ENCODE data around the gene EOLA1. TPM values are rescaled to one million over a fixed set of nuclear protein-coding genes. Genes with fewer than 3 reads are reported as not detected.
A peak's percentile ranks its signal among the peaks of the same experiment; 100 is the strongest.

Gene EOLA1
- total RNA-seq: 10 to 100 TPM; 20.6 to 35.8 (median 26.1) TPM
- polyA plus RNA-seq: 10 to 100 TPM; 21.0 to 37.7 TPM
- long read RNA-seq, donor 1, transcript CXorf40A-204 (5 exons, 1,403 nt): major isoform, 7 of 17 reads
- long read RNA-seq, donor 1, partial matches to known transcripts: 2 of 17 reads
- long read RNA-seq, donor 1, other reads (novel, unspliced or antisense): 4 of 17 reads
- long read RNA-seq, donor 2, partial matches to known transcripts: 1 of 21 reads
- long read RNA-seq, donor 2, other reads (novel, unspliced or antisense): 9 of 21 reads
- long read RNA-seq, donor 3, transcript CXorf40A-204 (5 exons, 1,403 nt): major isoform, 12 of 31 reads
- long read RNA-seq, donor 3, transcript CXorf40A-211 (5 exons, 1,204 nt): minor isoform, 8 of 31 reads
- long read RNA-seq, donor 3, partial matches to known transcripts: 0 of 31 reads
- long read RNA-seq, donor 3, other reads (novel, unspliced or antisense): 6 of 31 reads

GRCh38 chrX:149540621-149541520 is at the start of gene EOLA1:
TSS of gene EOLA1 (plus strand) at chrX:149541012. CDS start at chrX:149545631, 4,619 bp downstream.
- Histone ChIP-seq H3K36me3 (peaks cover 0 to 6% (median 0%) of the 10 kb centered on the region in 9 donors), H3K27me3 (no peaks in the 10 kb centered on the region), H3K4me1 (peaks cover 0 to 11% (median 4%) of the 10 kb centered on the region in 9 donors), H3K9me3 (no peaks in the 10 kb centered on the region), H3K4me3 (peak within 1 kb of the TSS; percentile 42 to 76 (median 66)), H3K27ac (peak within 1 kb of the TSS; percentile 84 to 93 (median 90))
- peak; percentile 80 to 82 for DNase-seq
- ATAC-seq: peak; percentile 40 to 70 (median 58)
- intact Hi-C loops (cut with DNase I): no loop called here
- TF ChIP-seq CTCF (IDR thresholded peaks at IDR 0.05): no peak
- WGBS, 2 donors: 0 to 1% methylated on average over 64 to 71 of the region's 71 CpGs

- peak overlapping the region in 5 of 10 donors; percentile 22 to 69 (median 48) for H3K27ac ChIP-seq
Measured at GRCh38 chrX:149491812-149492211, 49.0 kb upstream of the EOLA1 start.

GRCh38 chrX:149493567-149494562 is 46.9 kb upstream of the EOLA1 start:
- ATAC-seq: peak; percentile 50 to 86 (median 76)
- WGBS, 2 donors: 55 to 60% methylated on average over 13 of the region's 13 CpGs
- intact Hi-C loops (cut with DNase I): no loop called here

More at GRCh38 chrX:149491812-149492211, 49.0 kb upstream of the EOLA1 start:
- Histone ChIP-seq H3K9me3 (no peaks in the 10 kb centered on the region), H3K4me3 (no peak overlapping the region), H3K27me3 (no peaks in the 10 kb centered on the region), H3K36me3 (peaks cover 0 to 89% (median 5%) of the 10 kb centered on the region in 9 donors), H3K4me1 (peaks cover 0 to 36% (median 0%) of the 10 kb centered on the region in 9 donors)
- intact Hi-C loops (cut with DNase I): no loop called here
- ATAC-seq (no peak), DNase-seq (no peak)
- WGBS, 2 donors: 19 to 23% methylated on average over 2 of the region's 2 CpGs
- no peak for TF ChIP-seq CTCF (IDR thresholded peaks at IDR 0.05)

More at GRCh38 chrX:149493567-149494562, 46.9 kb upstream of the EOLA1 start:
- peak overlapping the region in 9 of 10 donors; percentile 6 to 77 (median 61) for H3K27ac ChIP-seq
- H3K27me3 ChIP-seq: no peaks in the 10 kb centered on the region
- H3K4me1 ChIP-seq: peaks cover 0 to 33% (median 0%) of the 10 kb centered on the region in 9 donors
- DNase-seq: peak; percentile 27 to 41
- H3K4me3 ChIP-seq: no peak overlapping the region
- no peaks in the 10 kb centered on the region for H3K9me3 ChIP-seq
- peaks cover 0 to 99% (median 15%) of the 10 kb centered on the region in 9 donors for H3K36me3 ChIP-seq
- peak in 2 of 9 donors; percentile 16 to 19 for TF ChIP-seq CTCF (IDR thresholded peaks at IDR 0.05)

Measured in heart right ventricle (tissue), 16 donors.